Suprapubic skin (tissue), 4 donors: ENCODE data around the gene SPACA7. TPM values are rescaled to one million over a fixed set of nuclear protein-coding genes. Genes with fewer than 3 reads are reported as not detected.

Source experiments
- DNase-seq, 2 donors: peaks; one replicate each; pipeline ENCODE4 v3.0.0-alpha.2; 2019; ENCODE audit warnings: low spot score in 2 of 2
- H3K27ac ChIP-seq: fragments of 200-600 bp; sonication (generic); one replicate; pipeline ENCODE4 v1.5.1; 2019
- H3K27me3 ChIP-seq: fragments of 200-600 bp; sonication (generic); one replicate; pipeline ENCODE4 v1.5.1; 2019
- H3K36me3 ChIP-seq: fragments of 200-600 bp; sonication (generic); one replicate; pipeline ENCODE4 v1.5.1; 2019
- H3K4me1 ChIP-seq: fragments of 200-600 bp; sonication (generic); one replicate; pipeline ENCODE4 v1.5.1; 2019
- H3K4me3 ChIP-seq: fragments of 200-600 bp; sonication (generic); one replicate; pipeline ENCODE4 v1.5.1; 2019; ENCODE audit warnings: mild to moderate bottlenecking
- H3K9me3 ChIP-seq: fragments of 200-600 bp; sonication (generic); one replicate; pipeline ENCODE4 v1.5.1; 2019
- EP300 ChIP-seq: sonication (generic); formaldehyde crosslinking; IDR thresholded peaks from one replicate; pipeline ENCODE4 v1.6.1; 2017; ENCODE audit warnings: antibody characterized with exemption
- POLR2A ChIP-seq, 2 donors: fragments of 450-650 bp; IDR thresholded peaks; one replicate each; pipeline ENCODE4 v1.6.1; 2017; ENCODE audit warnings: antibody characterized with exemption in 2 of 2, mild to moderate bottlenecking in 2 of 2, moderate library complexity in 2 of 2
- POLR2AphosphoS5 ChIP-seq, 3 donors: sonication (generic); formaldehyde crosslinking; IDR thresholded peaks; one replicate each; pipeline ENCODE4 v1.6.1; 2017; ENCODE audit warnings: antibody characterized with exemption in 3 of 3
- WGBS: methylation state at CpG from one replicate; pipeline ENCODE4 v1.1.5; 2018; 5-methylcytosine and 5-hydroxymethylcytosine counted together
- total RNA-seq, 4 donors: library from RNA; depleted of rRNA; stranded (reverse); fragments of >200 nt; gene quantifications; one replicate each; pipeline ENCODE4 v1.1.0, GENCODE V29; 2016
- TF ChIP-seq, protein P1 (sequence below), 2 donors: fragments of 200-600 bp in 1 of 2; fragments of 450-650 bp in 1 of 2; sonication (generic) in 1 of 2; IDR thresholded peaks; one replicate each; pipeline ENCODE4 v1.5.1; 2016 to 2019; ENCODE audit warnings: antibody characterized with exemption in 2 of 2, mild to moderate bottlenecking in 1 of 2, moderate library complexity in 1 of 2

The SPACA7 gene
- total RNA-seq, 4 donors from 2014 or later = not detected

GRCh38 chr13:112434937-112435523, 58.9 kb downstream of the SPACA7 start:
- Histone ChIP-seq H3K36me3 (no peaks in the 10 kb centered on the region), H3K4me1 (no peaks in the 10 kb centered on the region), H3K4me3 (no peak overlapping the region), H3K9me3 (peaks cover 7% of the 10 kb centered on the region), H3K27me3 (peaks cover 10% of the 10 kb centered on the region), H3K27ac (no peak overlapping the region)
- TF ChIP-seq, protein P1, sequence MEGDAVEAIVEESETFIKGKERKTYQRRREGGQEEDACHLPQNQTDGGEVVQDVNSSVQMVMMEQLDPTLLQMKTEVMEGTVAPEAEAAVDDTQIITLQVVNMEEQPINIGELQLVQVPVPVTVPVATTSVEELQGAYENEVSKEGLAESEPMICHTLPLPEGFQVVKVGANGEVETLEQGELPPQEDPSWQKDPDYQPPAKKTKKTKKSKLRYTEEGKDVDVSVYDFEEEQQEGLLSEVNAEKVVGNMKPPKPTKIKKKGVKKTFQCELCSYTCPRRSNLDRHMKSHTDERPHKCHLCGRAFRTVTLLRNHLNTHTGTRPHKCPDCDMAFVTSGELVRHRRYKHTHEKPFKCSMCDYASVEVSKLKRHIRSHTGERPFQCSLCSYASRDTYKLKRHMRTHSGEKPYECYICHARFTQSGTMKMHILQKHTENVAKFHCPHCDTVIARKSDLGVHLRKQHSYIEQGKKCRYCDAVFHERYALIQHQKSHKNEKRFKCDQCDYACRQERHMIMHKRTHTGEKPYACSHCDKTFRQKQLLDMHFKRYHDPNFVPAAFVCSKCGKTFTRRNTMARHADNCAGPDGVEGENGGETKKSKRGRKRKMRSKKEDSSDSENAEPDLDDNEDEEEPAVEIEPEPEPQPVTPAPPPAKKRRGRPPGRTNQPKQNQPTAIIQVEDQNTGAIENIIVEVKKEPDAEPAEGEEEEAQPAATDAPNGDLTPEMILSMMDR (IDR thresholded peaks at IDR 0.05) = no peak
- no peak for TF ChIP-seq EP300
- TF ChIP-seq POLR2AphosphoS5 (IDR thresholded peaks at IDR 0.05) = no peak
- TF ChIP-seq POLR2A (IDR thresholded peaks at IDR 0.05) = no peak
- DNase-seq = no peak
- 82% methylated on average over 12 of the region's 12 CpGs for WGBS

DNA sequence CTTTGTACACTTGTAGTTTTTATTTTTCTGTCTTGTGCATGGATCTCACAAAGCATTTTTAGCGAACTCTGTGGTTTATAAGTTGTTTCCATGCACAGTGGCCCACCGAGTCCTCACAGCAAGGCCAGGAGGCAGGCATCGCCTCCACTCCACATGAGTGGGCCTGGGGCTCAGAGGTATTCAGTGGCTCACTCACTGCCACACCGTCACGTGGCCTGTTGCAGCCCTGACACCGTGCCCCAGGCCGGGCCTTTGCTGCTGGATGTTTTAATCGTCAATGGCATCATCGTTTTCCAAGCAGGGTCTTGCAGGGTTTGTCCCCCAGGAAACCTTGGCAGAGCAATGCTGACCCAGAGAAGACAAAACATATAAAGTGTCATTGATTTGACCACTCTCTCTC, 59.8 kb downstream of the SPACA7 start:
- Histone ChIP-seq H3K36me3 (no peaks in the 10 kb centered on the region), H3K4me3 (no peak overlapping the region), H3K27me3 (peaks cover 15% of the 10 kb centered on the region), H3K4me1 (no peaks in the 10 kb centered on the region), H3K27ac (no peak overlapping the region), H3K9me3 (peaks cover 6% of the 10 kb centered on the region)
- TF ChIP-seq POLR2A (IDR thresholded peaks at IDR 0.05) (no peak), EP300 (no peak), POLR2AphosphoS5 (IDR thresholded peaks at IDR 0.05) (no peak)
- TF ChIP-seq, protein P1 (IDR thresholded peaks at IDR 0.05) = no peak
- 83% methylated on average over 9 of the region's 9 CpGs for WGBS
- DNase-seq = peak in 1 of 2 donors; percentile 57

DNA sequence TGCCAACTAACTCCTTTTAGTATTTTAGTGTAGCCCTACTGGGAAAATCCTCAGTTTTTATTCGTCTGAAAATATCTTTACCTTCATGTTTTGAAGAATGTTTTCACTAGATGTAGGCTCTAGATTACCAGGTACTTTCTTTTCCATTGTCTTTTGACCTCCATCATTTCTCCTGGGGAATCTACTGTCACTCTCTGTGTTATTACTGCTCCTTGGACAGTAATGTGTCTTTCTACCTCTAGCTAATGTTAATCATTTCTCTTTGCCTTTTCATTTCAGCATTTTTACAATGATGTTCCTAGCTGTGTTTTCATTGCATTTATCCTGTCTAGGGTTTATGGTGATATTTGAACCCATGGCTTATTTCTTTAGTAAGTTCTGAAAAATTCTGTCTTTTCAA, 61.9 kb downstream of the SPACA7 start:
- WGBS = 73% methylated on average over 1 of the region's 1 CpG

DNA sequence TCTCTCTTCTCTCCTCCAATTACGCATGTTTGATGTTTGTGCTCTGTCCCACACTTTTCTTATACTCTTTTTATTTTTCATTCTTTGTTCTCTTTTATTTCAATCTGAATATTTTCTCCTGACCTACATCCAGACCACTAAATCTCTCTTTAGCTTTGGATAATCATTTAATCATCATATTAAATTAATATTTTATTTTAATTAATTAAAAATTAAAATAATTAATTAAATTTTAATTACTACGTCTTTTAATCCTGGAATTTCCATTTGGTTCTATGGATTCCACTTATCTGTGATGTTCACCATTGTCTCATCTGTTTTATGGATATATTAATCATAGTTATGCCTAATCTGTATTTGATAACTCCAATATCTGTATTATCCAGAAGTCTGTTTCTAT, 62.4 kb downstream of the SPACA7 start:
- Histone ChIP-seq H3K36me3 (no peaks in the 10 kb centered on the region), H3K9me3 (peaks cover 3% of the 10 kb centered on the region), H3K27ac (no peak overlapping the region), H3K4me1 (peaks cover 4% of the 10 kb centered on the region), H3K27me3 (peaks cover 34% of the 10 kb centered on the region), H3K4me3 (no peak overlapping the region)
- TF ChIP-seq EP300 (no peak), POLR2A (IDR thresholded peaks at IDR 0.05) (no peak), POLR2AphosphoS5 (IDR thresholded peaks at IDR 0.05) (no peak)
- TF ChIP-seq, protein P1 (IDR thresholded peaks at IDR 0.05) = no peak
- 89% methylated on average over 2 of the region's 2 CpGs for WGBS
- DNase-seq = no peak

More for the DNA sequence above, 61.9 kb downstream of the SPACA7 start:
- Histone ChIP-seq H3K36me3 (no peaks in the 10 kb centered on the region), H3K27me3 (peaks cover 29% of the 10 kb centered on the region), H3K27ac (no peak overlapping the region), H3K4me3 (no peak overlapping the region), H3K9me3 (peaks cover 3% of the 10 kb centered on the region), H3K4me1 (peaks cover 4% of the 10 kb centered on the region)
- TF ChIP-seq POLR2AphosphoS5 (IDR thresholded peaks at IDR 0.05) (no peak), POLR2A (IDR thresholded peaks at IDR 0.05) (no peak), EP300 (no peak)
- TF ChIP-seq, protein P1 (IDR thresholded peaks at IDR 0.05) = no peak
- DNase-seq = no peak

DNA sequence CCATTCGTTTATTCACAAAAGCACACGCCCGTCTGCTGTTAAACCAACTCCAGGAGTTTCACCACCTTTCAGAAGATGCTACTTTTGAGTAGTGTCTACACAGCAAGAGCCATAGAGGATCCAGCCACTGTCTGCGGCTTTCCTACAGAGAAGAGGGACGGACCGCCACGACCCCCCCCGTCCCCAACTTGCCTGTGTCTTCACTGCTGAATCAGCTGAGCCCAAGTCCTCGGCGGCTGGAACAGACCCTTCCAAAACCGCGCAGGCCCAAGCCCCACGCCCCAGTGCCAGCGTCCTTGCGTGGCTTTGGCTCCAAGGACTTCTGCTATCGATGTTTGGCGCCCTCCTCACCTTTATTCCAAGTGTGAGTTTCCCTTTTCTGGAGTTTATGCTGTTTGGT, 65.1 kb downstream of the SPACA7 start:
- Histone ChIP-seq H3K36me3 (no peaks in the 10 kb centered on the region), H3K4me1 (peaks cover 4% of the 10 kb centered on the region), H3K4me3 (no peak overlapping the region), H3K27ac (no peak overlapping the region), H3K9me3 (peaks cover 3% of the 10 kb centered on the region), H3K27me3 (peaks cover 59% of the 10 kb centered on the region)
- peak in 1 of 2 donors; percentile 65 for DNase-seq
- no peak for TF ChIP-seq EP300
- TF ChIP-seq POLR2AphosphoS5 (IDR thresholded peaks at IDR 0.05) = no peak
- TF ChIP-seq, protein P1 (IDR thresholded peaks at IDR 0.05) = no peak
- no peak for TF ChIP-seq POLR2A (IDR thresholded peaks at IDR 0.05)
- WGBS = 95% methylated on average over 17 of the region's 17 CpGs
